ENCODE data around the gene LEPR. TPM values are rescaled to one million over a fixed set of nuclear protein-coding genes. Genes with fewer than 3 reads are reported as not detected.

The LEPR gene
- polyA plus RNA-seq, 4 donors: 9.1 to 13.0 (median 11.9) TPM

Other genes starting within 250 kb of the LEPR start
- 1 to 10 TPM; 5.4 to 7.5 (median 6.5) TPM for gene DNAJC6, start 111.1 kb upstream of the LEPR start, polyA plus RNA-seq (ENCODE audit: insufficient read length in 4 of 4)
- gene LEPROT, start within 50 bp of the LEPR start, polyA plus RNA-seq (ENCODE audit: insufficient read length in 4 of 4): 100 to 1,000 TPM; 149 to 187 (median 179) TPM